Mucosa of rectum (tissue), 2 donors: ENCODE results near the gene ATP2A1.
"Not testable (repeated sequence)": the region's sequence is repeated elsewhere in the genome, so short reads cannot be mapped to it uniquely, and the experiment has no call there.

Source experiments
- H3K27ac ChIP-seq, 2 donors: one replicate each; pipeline ENCODE4 v1.7.0; 2013; ENCODE audit warnings: inconsistent platforms in 2 of 2, low read depth in 2 of 2, low read length in 2 of 2
- H3K27me3 ChIP-seq, 2 donors: one replicate each; pipeline ENCODE4 v1.7.0; 2013; ENCODE audit warnings: low read length in 2 of 2; ENCODE audit not compliant: control insufficient read depth in 2 of 2, insufficient read depth in 2 of 2
- H3K36me3 ChIP-seq, 2 donors: one replicate each; pipeline ENCODE4 v1.7.0; 2013; ENCODE audit warnings: low read length in 2 of 2; ENCODE audit not compliant: control insufficient read depth in 2 of 2, insufficient read depth in 2 of 2
- H3K4me1 ChIP-seq, 2 donors: one replicate each; pipeline ENCODE4 v1.7.0; 2013; ENCODE audit warnings: low read length in 2 of 2, mild to moderate bottlenecking in 1 of 2; ENCODE audit not compliant: control insufficient read depth in 2 of 2, insufficient read depth in 2 of 2
- H3K4me3 ChIP-seq, 2 donors: one replicate each; pipeline ENCODE4 v1.7.0; 2013; ENCODE audit warnings: low read length in 2 of 2
- H3K9ac ChIP-seq, 2 donors: one replicate each; pipeline ENCODE4 v1.7.0; 2013; ENCODE audit warnings: low read length in 2 of 2, low read depth in 1 of 2, mild to moderate bottlenecking in 1 of 2
- H3K9me3 ChIP-seq, 2 donors: one replicate each; pipeline ENCODE4 v1.7.0; 2013; ENCODE audit warnings: low read length in 2 of 2; ENCODE audit not compliant: control insufficient read depth in 2 of 2
- donor health status: healthy.
- donor health status: Normal muscosa, but diverticular disease.

ATP2A1 gene

GRCh38 chr16:28880955-28881354 is 2.7 kb downstream of the ATP2A1 start:
- Histone ChIP-seq H3K9ac (no peak overlapping the region), H3K27me3 (peaks cover 0 to 2% of the 10 kb centered on the region in 2 donors), H3K27ac (no peak overlapping the region), H3K4me1 (peaks cover 8 to 9% of the 10 kb centered on the region in 2 donors), H3K9me3 (no peaks in the 10 kb centered on the region), H3K4me3 (no peak overlapping the region), H3K36me3 (no peaks in the 10 kb centered on the region)

GRCh38 chr16:28881565-28881964 is 3.3 kb downstream of the ATP2A1 start:
- H3K27me3 ChIP-seq, H3K9ac ChIP-seq, H3K4me3 ChIP-seq, H3K27ac ChIP-seq, H3K4me1 ChIP-seq, H3K9me3 ChIP-seq, H3K36me3 ChIP-seq: not testable (repeated sequence)

GRCh38 chr16:28882551-28883160 is 4.4 kb downstream of the ATP2A1 start:
- no peak overlapping the region for H3K27ac ChIP-seq
- H3K9me3 ChIP-seq = no peaks in the 10 kb centered on the region
- H3K27me3 ChIP-seq = peaks cover 0 to 2% of the 10 kb centered on the region in 2 donors
- no peak overlapping the region for H3K4me3 ChIP-seq
- H3K9ac ChIP-seq = no peak overlapping the region
- peaks cover 8 to 9% of the 10 kb centered on the region in 2 donors for H3K4me1 ChIP-seq
- H3K36me3 ChIP-seq = no peaks in the 10 kb centered on the region

GRCh38 chr16:28883221-28883996 is 5.1 kb downstream of the ATP2A1 start:
- Histone ChIP-seq H3K4me3 (no peak overlapping the region), H3K36me3 (no peaks in the 10 kb centered on the region), H3K4me1 (peaks cover 8 to 9% of the 10 kb centered on the region in 2 donors), H3K9me3 (no peaks in the 10 kb centered on the region), H3K27ac (no peak overlapping the region), H3K9ac (no peak overlapping the region), H3K27me3 (peaks cover 0 to 2% of the 10 kb centered on the region in 2 donors)

- no peak overlapping the region for H3K9ac ChIP-seq
- no peak overlapping the region for H3K27ac ChIP-seq
- no peaks in the 10 kb centered on the region for H3K36me3 ChIP-seq
- H3K4me1 ChIP-seq = peaks cover 8 to 9% of the 10 kb centered on the region in 2 donors
- H3K9me3 ChIP-seq = no peaks in the 10 kb centered on the region
- H3K27me3 ChIP-seq = peaks cover 0 to 2% of the 10 kb centered on the region in 2 donors
- no peak overlapping the region for H3K4me3 ChIP-seq
These were observed 5.8 kb downstream of the ATP2A1 start for GRCh38 chr16:28884045-28884444.

- Histone ChIP-seq H3K27me3 (peaks cover 0 to 2% of the 10 kb centered on the region in 2 donors), H3K27ac (no peak overlapping the region), H3K4me1 (no peaks in the 10 kb centered on the region), H3K9me3 (no peaks in the 10 kb centered on the region), H3K4me3 (no peak overlapping the region), H3K9ac (no peak overlapping the region), H3K36me3 (no peaks in the 10 kb centered on the region)
These were observed 8.7 kb downstream of the ATP2A1 start for GRCh38 chr16:28886945-28887344.

- not testable (repeated sequence) for H3K27me3 ChIP-seq, H3K9ac ChIP-seq, H3K27ac ChIP-seq, H3K36me3 ChIP-seq, H3K4me3 ChIP-seq, H3K9me3 ChIP-seq, H3K4me1 ChIP-seq
These were observed 12.1 kb downstream of the ATP2A1 start for GRCh38 chr16:28890355-28890754.

GRCh38 chr16:28891964-28892890 is 13.9 kb downstream of the ATP2A1 start:
- H3K27me3 ChIP-seq = no peaks in the 10 kb centered on the region
- H3K4me3 ChIP-seq = no peak overlapping the region
- H3K4me1 ChIP-seq = no peaks in the 10 kb centered on the region
- no peaks in the 10 kb centered on the region for H3K9me3 ChIP-seq
- H3K9ac ChIP-seq = no peak overlapping the region
- no peak overlapping the region for H3K27ac ChIP-seq
- H3K36me3 ChIP-seq = no peaks in the 10 kb centered on the region

- Histone ChIP-seq H3K27me3 (no peaks in the 10 kb centered on the region), H3K9ac (no peak overlapping the region), H3K4me3 (no peak overlapping the region), H3K36me3 (no peaks in the 10 kb centered on the region), H3K27ac (no peak overlapping the region), H3K4me1 (no peaks in the 10 kb centered on the region), H3K9me3 (no peaks in the 10 kb centered on the region)
These were observed 15.0 kb downstream of the ATP2A1 start for GRCh38 chr16:28893291-28893690.

GRCh38 chr16:28895609-28896008 is 17.3 kb downstream of the ATP2A1 start:
- Histone ChIP-seq H3K9me3 (no peaks in the 10 kb centered on the region), H3K27ac (no peak overlapping the region), H3K4me3 (no peak overlapping the region), H3K27me3 (no peaks in the 10 kb centered on the region), H3K4me1 (no peaks in the 10 kb centered on the region), H3K36me3 (no peaks in the 10 kb centered on the region), H3K9ac (no peak overlapping the region)
